ENCODE measurements around the gene ALK.

The ALK gene

DNA sequence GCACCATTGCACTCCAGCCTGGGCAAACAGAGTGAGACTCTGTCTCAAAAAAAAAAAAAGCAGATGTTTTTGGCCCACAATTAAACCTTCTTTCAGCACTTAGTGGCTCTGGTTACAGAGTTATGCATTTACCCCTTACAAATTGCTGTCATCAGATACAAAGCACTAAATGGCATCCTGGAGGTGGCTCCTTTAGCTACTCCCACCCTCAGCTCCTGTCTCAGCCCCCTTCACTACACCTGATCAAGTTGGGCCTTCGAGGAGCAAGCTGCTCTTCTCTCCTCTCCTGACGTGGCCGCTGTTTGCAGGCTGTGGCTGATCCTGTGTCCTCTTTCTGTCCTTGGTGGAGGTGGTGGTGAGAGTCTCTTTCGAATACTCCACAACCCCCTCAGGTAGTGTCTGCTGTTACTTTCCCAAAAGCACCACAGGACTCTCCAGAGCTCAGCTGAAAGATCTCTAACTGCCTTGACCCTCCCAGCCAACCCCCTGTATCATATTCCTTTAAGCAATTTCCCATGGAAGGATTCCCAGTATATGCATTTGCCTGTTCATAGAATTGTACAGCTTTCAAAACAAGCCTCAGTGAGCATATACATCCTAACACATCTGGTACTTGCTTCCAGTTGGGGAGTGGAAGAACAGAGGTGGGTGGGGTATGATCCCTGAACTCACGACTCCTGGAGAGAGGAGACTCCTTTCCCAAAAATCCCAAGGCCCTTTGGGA is 520.3 kb downstream of the ALK start:
- no peak for DNase-seq (ENCODE audit: low read depth)

DNA sequence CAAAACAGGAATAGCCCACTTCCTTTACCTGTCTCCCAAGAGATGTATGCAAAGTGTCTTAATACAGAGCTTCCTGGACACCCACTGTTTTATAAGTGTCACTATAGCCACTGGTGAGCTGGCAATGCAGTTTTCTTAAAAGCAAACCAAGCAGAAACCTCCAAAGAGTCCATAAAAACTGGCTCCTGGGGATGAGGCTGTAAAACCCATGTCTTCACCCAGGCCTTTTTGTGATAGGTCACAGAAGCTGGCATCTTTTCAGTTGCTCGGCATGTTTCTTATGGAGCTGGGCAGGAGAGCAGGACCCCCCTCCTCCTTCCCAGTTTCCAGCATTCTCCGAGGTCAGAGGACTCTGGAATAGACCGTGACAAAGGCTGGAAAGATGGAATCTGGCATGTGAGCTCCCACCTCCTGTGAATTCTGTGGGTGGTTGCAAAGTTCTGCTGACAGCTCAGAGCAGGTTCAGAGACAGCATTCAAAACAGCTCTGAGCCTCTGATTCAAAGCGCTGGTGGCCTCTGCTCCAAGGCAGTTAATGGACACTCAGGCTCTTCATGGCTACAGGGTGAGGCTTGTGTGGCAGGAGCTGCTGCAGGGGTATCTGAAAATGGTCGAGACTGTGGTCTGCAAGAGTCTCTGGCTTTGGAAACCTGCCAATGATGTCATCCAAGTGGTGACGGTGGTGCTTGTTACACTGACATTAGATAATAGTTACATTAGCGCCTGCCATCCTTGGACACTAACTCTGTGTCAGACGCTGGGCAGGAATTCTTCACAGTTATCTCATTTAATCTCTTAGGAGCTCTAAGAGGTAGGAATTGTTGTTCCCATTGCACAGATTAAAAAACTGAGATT is 522.8 kb downstream of the ALK start:
- DNase-seq (ENCODE audit: low read depth), result no peak

DNA sequence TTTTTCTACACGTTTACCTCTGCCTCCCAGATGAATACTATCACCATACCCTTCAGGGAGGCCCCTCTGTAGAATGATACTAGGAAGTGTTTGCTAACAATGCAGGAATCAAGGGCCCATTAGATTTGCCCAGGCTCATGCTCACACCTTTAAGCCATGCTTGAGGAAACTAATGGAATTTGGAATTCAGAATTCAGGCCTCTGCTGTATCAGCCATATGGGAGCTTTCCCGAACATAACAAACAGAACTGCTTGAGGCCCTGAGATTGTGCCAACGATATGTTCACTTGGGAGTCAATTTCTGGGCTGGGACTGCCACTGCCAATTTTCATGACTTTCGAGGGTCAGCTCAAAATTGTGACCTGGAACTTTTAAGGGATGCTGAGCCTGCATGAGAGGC is 523.7 kb downstream of the ALK start:
- DNase-seq (ENCODE audit: low read depth), result no peak

- no peak for DNase-seq (ENCODE audit: low read depth)
Observed at GRCh38 chr2:29397039-29397438, 524.3 kb downstream of the ALK start.

DNA sequence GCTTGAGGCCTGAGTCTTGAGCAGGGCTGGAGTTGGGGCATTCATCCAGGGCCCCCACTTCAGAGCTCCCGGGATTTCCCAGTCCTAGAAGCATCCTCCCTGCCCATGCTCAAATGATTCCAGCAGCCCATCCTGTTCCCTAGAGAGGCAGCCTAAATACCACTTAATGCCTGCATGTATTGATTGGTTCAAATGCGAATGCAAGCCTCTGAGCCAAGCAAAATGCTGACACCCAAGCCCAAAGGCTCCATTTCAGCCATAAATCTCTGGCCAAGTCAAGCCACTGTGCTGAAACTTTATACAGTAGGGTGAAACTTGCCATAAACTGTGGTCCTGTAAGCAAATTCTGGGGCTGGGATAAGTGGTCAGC is 526.4 kb downstream of the ALK start:
- no peak for DNase-seq (ENCODE audit: low read depth)

DNA sequence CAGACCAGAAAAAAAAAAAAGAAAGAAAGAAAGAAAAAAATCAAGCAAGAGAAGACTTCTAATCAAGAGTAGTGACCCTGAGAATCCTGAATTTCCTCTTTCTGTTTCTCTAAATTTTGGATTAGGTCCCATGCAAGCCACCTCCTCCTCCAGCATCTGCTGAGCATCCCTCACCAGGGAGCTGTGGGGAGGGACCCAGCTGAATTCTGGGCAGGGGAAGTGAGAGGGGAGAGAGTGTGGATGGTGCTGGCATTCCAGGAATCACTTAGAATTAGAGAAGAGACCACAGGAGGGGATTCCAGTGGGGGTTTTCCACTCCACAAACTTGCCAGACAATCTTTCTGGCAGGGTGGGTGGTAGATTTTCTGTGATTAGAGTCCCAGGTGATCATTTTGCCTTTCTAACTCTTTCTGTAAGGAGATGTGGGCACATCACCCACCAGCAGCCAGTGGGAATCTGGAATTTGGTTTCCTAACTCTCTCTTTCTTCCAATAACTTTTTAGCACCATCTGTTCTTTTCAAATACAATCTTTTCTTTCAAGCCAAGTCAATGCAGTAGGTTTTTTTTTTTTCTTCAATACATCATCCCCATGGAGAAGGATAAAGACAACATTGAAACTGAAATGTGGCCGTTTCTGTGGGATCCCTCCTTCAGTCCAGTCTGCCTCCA is 526.9 kb downstream of the ALK start:
- DNase-seq (ENCODE audit: low read depth), result no peak

- DNase-seq (ENCODE audit: low read depth), result no peak
Observed at GRCh38 chr2:29393676-29394075, 527.7 kb downstream of the ALK start.

GRCh38 chr2:29392774-29393173 is 528.6 kb downstream of the ALK start:
- no peak for DNase-seq (ENCODE audit: low read depth)

DNA sequence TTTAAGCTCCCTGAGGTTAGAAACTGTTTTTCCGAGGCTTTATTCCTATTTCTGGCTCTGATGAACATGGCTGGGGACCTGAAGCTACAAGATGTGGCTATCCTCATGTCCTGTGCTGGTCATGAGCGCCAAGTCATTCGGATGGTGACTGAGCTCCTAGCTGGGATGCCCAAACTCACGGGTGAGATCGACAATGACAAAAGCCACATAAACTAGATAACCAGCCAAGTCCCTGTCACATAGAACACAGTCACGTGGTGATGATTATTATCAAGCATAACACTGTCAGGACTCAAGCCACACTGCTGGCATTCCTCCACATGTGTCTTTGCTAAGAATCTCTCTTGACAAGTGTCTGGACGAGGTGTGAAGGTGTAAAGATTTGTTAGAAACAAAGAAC is 531.2 kb downstream of the ALK start:
- no peak for DNase-seq (ENCODE audit: low read depth)

GRCh38 chr2:29389686-29390085 is 531.7 kb downstream of the ALK start:
- no peak for DNase-seq (ENCODE audit: low read depth)

DNA sequence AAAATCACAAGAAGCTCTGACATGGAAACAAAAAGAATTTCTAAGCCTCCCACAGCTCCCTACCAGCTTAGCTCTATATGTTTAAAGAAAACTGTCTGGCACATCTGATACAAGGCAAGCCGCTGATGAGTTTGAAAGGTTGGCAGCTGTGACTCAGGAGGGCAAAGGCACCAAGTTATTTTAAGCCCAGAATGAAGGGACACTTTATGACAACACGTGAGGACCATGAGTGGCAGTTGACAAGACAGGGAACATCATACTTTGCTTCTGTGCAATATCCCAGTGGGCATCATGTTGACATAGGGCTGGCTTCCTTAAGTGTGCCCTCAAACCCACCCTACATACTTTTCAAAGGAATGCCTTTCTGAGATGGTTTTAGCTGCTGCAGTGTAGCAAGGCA is 533.3 kb downstream of the ALK start:
- no peak for DNase-seq (ENCODE audit: low read depth)

- no peak for DNase-seq (ENCODE audit: low read depth)
Observed at GRCh38 chr2:29382486-29382885, 538.9 kb downstream of the ALK start.

DNA sequence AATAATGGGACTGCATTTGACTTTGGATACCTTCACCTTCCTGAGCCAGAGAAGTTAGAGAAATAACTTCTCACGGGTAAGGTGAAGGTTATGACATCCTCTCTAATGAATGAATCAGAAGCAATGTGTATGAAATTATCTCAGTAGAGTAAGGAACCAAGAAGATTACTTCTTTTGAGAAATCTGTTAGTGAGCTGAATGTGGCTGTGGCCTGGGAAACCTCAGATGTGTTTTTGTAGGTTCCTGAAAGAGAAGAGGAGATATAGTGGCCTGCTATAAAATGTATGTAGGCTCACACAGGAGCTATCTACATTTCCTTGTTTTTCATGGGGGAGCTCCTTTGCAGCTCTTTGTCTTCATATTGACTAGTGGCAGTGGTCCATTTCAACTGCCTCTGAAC is 543.6 kb downstream of the ALK start:
- no peak for DNase-seq (ENCODE audit: low read depth)

- DNase-seq (ENCODE audit: low read depth), result no peak
Observed at GRCh38 chr2:29376541-29376940, 544.8 kb downstream of the ALK start.

DNA sequence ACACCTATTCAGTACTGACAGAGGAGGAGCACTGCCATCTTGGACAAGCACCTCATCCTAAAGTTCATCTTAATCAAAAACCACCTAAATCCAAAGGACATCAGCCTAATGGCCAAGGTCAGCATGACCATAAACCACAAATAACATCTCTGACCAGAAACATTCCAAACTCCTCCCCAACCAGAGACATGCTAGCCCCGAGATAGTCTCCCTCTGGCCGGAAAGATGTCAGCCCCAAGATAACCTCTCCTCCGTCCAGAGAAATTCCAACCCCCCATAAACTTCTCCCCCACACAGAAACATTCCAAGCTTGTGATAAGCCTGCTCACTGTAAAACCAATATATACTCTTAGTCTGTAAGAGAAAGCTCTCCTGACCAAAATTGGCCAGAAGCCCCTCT is 545.5 kb downstream of the ALK start:
- DNase-seq (ENCODE audit: low read depth), result no peak

- no peak for DNase-seq (ENCODE audit: low read depth)
Observed at GRCh38 chr2:29374823-29375222, 546.6 kb downstream of the ALK start.

GRCh38 chr2:29373870-29374269 is 547.5 kb downstream of the ALK start:
- DNase-seq (ENCODE audit: low read depth), result no peak

GRCh38 chr2:29372185-29372584 is 549.2 kb downstream of the ALK start:
- no peak for DNase-seq (ENCODE audit: low read depth)

GRCh38 chr2:29370581-29371125 is 550.7 kb downstream of the ALK start:
- DNase-seq (ENCODE audit: low read depth), result no peak

DNA sequence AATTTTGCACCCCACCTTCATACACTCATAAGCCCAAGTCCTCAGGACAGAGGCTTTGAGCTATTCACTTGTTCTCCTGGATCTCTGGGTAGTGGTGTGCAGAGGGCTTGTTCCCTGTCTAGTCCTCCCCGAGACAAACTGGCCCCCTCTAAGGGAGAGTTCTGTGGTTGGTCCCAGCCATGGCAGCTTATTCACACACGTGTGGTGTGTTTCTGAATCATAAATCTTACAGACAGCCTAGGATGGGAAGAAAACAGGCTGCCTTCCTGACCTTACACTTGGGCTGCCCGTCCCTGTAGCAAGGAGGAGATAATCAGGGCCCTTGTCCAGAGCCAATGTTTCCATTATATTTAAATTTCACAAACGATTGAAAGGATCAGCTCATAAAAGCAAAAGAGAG is 551.2 kb downstream of the ALK start:
- DNase-seq (ENCODE audit: low read depth), result no peak

DNA sequence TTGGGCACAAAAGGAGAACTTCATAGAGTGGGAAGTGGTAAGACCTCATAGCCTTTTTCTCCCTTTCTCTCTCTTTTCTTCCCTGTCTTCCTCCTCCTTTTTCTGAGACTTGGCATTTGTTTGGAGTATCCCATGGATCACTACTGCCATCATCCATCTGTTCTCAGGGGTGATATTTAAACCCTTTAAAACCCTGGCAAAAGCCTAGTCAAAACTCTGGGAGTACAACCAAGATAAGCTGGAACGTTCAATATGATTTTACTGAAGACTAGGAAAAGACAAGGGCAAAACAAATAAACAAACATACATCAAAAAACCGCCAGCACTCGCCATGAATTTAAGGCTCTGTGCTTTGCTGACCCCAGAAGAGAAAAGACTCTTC is 552.7 kb downstream of the ALK start:
- DNase-seq (ENCODE audit: low read depth), result no peak

DNA sequence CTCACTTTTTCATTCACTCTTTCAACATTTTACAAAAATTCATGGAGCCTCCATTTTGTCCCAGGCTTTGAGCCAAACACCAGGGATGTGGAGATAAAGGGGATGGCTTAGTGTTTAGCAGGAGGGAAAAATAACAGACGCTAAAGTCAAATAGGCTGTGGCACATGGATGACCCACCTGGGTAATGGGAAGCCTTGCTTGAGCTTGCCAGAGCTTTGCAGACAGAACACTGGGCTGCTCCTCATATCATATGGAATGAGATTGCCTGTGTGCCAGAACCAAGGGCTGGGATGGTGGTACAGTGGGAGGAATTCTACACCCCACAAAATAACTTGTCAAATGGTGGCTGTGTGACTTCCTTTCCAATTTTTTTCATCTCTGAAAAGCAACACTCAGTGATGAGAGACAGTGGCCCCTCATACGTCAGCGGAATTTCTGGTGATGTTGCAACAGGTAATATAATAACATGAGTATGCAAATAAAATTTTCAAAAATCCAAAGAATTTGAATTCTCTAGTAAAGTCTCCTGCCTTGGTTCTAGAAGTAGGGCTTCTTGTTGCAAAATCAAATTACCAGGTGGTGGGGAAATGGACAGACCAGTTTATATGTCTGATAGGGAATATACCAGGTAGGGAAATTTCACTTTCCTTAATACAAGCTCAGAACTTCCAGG is 553.3 kb downstream of the ALK start:
- no peak for DNase-seq (ENCODE audit: low read depth)
